MCF 10A (cell line): ENCODE measurements around the gene FBN1. TPM values are rescaled to one million over a fixed set of nuclear protein-coding genes. Genes with fewer than 3 reads are reported as not detected.

ENCODE experiments used
- BruUV-seq: library from RNA; stranded (reverse); fragments of 400-500 nt; replicated peaks from 2 replicates; lab custom pipeline; 2021; lab: Mats Ljungman, UMichigan
- CTCF ChIA-PET: fragments of 300-600 bp; sonication (Branson Sonifier 250); formaldehyde crosslinking; extraction: SDS; loops from one replicate; lab custom pipeline; 2021; ENCODE audit warnings: antibody characterized with exemption, inconsistent platforms; lab: Yijun Ruan, JAX
- POLR2A ChIA-PET: fragments of 300-600, 350-650 bp; sonication (Branson Sonifier 250); formaldehyde crosslinking; extraction: SDS; loops from one replicate; lab custom pipeline; 2020; ENCODE audit warnings: antibody characterized with exemption, inconsistent platforms; lab: Yijun Ruan, JAX
- DNase-seq: peaks from one replicate; pipeline ENCODE4 v3.0.0-alpha.2; 2018; ENCODE audit not compliant: unreplicated experiment
- H3K27ac Mint-ChIP-seq: one replicate; pipeline ENCODE4 v1.8.0; 2022; ENCODE audit warnings: mild to moderate bottlenecking, low read depth, mixed read lengths; ENCODE audit not compliant: unreplicated experiment
- H3K27me3 Mint-ChIP-seq: one replicate; pipeline ENCODE4 v1.8.0; 2022; ENCODE audit warnings: mixed read lengths; ENCODE audit not compliant: insufficient read depth, unreplicated experiment
- H3K36me3 Mint-ChIP-seq: one replicate; pipeline ENCODE4 v1.8.0; 2022; ENCODE audit warnings: mild to moderate bottlenecking, moderate library complexity, mixed read lengths; ENCODE audit not compliant: insufficient read depth, unreplicated experiment
- H3K4me1 Mint-ChIP-seq: one replicate; pipeline ENCODE4 v1.8.0; 2022; ENCODE audit warnings: mixed read lengths; ENCODE audit not compliant: insufficient read depth, unreplicated experiment
- H3K4me3 Mint-ChIP-seq: one replicate; pipeline ENCODE4 v1.8.0; 2022; ENCODE audit warnings: mild to moderate bottlenecking, moderate library complexity, mixed read lengths; ENCODE audit not compliant: unreplicated experiment
- H3K9me3 Mint-ChIP-seq: one replicate; pipeline ENCODE4 v1.8.0; 2022; ENCODE audit warnings: mixed read lengths; ENCODE audit not compliant: unreplicated experiment
- intact Hi-C: fragments of 100-400 bp; cut with micrococcal nuclease; formaldehyde crosslinking; loops from 2 replicates; pipeline ENCODE4 v1.14.1; 2022
- total RNA-seq: library from RNA; stranded (reverse); gene quantifications from 2 replicates; pipeline ENCODE4 v1.2.3, GENCODE V29; 2022
- TF ChIP-seq, protein P1 (sequence below): fragments of 200-600 bp; IDR thresholded peaks from one replicate; pipeline ENCODE4 v1.8.0; 2022; ENCODE audit warnings: antibody characterized with exemption, mild to moderate bottlenecking; ENCODE audit not compliant: unreplicated experiment

Gene FBN1
- total RNA-seq, 1 experiment from 2014 or later, result 14.3 TPM

GRCh38 chr15:48388016-48388851 lies 257.3 kb downstream of the FBN1 start:
- intact Hi-C loops, result no loop called here
- ChIA-PET POLR2A (interaction anchor here (0.6 to 1.4 kb wide), 3 partner anchors 58 to 445 kb away, joined by 3 to 4 read pairs (median 4); no protein-coding TSS in a partner anchor), CTCF (interaction anchor here (0.6 to 1.3 kb wide), 3 partner anchors 11 to 411 kb away, joined by 3 read pairs; no protein-coding TSS in a partner anchor)
- no TSS peak for BruUV-seq
- TF ChIP-seq, protein P1, sequence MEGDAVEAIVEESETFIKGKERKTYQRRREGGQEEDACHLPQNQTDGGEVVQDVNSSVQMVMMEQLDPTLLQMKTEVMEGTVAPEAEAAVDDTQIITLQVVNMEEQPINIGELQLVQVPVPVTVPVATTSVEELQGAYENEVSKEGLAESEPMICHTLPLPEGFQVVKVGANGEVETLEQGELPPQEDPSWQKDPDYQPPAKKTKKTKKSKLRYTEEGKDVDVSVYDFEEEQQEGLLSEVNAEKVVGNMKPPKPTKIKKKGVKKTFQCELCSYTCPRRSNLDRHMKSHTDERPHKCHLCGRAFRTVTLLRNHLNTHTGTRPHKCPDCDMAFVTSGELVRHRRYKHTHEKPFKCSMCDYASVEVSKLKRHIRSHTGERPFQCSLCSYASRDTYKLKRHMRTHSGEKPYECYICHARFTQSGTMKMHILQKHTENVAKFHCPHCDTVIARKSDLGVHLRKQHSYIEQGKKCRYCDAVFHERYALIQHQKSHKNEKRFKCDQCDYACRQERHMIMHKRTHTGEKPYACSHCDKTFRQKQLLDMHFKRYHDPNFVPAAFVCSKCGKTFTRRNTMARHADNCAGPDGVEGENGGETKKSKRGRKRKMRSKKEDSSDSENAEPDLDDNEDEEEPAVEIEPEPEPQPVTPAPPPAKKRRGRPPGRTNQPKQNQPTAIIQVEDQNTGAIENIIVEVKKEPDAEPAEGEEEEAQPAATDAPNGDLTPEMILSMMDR, result no peak
- no peak overlapping the region for H3K4me3 Mint-ChIP-seq
- H3K36me3 Mint-ChIP-seq, result no peaks in the 10 kb centered on the region
- no peaks in the 10 kb centered on the region for H3K9me3 Mint-ChIP-seq
- DNase-seq, result no peak
- H3K27ac Mint-ChIP-seq, result peak overlapping the region; percentile 27
- H3K4me1 Mint-ChIP-seq, result peaks cover 35% of the 10 kb centered on the region
- H3K27me3 Mint-ChIP-seq, result no peaks in the 10 kb centered on the region

DNA sequence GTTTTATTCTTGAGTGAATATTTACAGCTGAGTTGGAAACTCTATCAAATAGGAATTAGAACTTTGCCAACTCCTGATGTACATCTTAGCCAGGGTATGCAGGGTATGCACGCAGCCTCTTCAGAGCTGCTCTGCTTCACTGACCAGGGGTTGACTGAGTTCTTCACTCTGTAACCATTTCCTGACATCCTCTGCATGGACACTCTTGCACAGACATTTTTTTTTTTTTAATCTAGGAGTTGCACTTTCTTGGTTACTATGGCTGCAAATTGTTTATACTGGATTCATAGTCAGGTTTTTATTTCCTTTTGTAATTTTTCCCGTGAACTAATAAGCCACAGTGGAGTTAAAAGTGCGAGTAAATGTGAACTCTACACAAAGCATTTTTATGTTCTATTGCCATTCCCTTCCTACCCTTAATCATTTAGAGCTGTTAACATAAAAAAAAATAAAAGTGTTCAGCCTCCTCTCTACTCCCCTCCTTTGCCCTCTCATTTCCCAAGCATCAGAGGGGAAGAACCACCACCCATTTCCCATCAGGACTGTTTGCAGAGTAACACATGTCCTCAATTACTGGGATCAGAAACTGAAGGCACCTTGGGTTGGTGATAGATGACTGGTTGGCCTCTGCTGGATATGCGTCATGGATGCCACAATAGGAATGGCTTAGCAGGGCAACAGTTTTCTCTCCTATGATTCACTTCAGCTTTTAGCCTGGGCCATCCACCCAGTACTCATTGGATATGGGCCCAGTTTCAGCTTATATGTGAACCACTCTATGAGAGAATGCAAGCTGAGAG lies 260.3 kb downstream of the FBN1 start:
- Mint-ChIP-seq H3K27ac (peak overlapping the region; percentile 92), H3K4me1 (peaks cover 35% of the 10 kb centered on the region), H3K36me3 (no peaks in the 10 kb centered on the region), H3K27me3 (no peaks in the 10 kb centered on the region), H3K4me3 (no peak overlapping the region), H3K9me3 (no peaks in the 10 kb centered on the region)
- intact Hi-C loops, result no loop called here
- no TSS peak for BruUV-seq
- ChIA-PET POLR2A (interaction anchor here (0.6 to 1.7 kb wide), 13 partner anchors 9 to 653 kb away, joined by 3 to 8 read pairs (median 3); no protein-coding TSS in a partner anchor), CTCF (interaction anchor here (0.6 to 2.0 kb wide), 3 partner anchors 11 to 476 kb away, joined by 3 to 5 read pairs (median 5); no protein-coding TSS in a partner anchor)
- TF ChIP-seq, protein P1, result no peak
- DNase-seq, result peak; percentile 63

DNA sequence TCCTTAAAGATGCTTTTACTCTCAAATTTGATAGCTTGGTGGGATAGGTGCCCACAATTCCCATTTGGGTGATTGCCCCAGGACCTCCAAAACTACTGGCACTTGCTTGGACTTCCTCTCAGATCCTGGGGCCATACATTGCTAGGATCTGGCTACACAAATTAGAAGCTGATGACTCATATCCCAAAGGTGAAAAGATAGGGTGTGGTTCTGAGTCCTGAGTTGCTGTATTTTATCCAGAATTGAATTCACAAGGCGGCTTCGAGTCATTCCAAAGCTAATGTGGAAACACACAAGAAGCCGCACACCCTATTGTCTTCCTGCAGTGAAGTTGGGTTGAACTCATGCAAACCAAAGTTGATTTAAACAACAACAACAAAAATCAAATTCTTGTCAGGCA lies 260.9 kb downstream of the FBN1 start:
- BruUV-seq, result no TSS peak
- no peaks in the 10 kb centered on the region for H3K9me3 Mint-ChIP-seq
- intact Hi-C loops, result no loop called here

More for the DNA sequence above, 260.9 kb downstream of the FBN1 start:
- no peak overlapping the region for H3K4me3 Mint-ChIP-seq
- POLR2A ChIA-PET, result interaction anchor here (0.6 to 1.7 kb wide), 9 partner anchors 10 to 242 kb away, joined by 3 to 8 read pairs (median 4); no protein-coding TSS in a partner anchor
- peak overlapping the region; percentile 92 for H3K27ac Mint-ChIP-seq
- no peaks in the 10 kb centered on the region for H3K27me3 Mint-ChIP-seq
- H3K4me1 Mint-ChIP-seq, result peaks cover 35% of the 10 kb centered on the region
- DNase-seq, result peak; percentile 53
- CTCF ChIA-PET, result interaction anchor here (0.6 to 2.0 kb wide), 3 partner anchors 10 to 477 kb away, joined by 3 to 5 read pairs (median 5); no protein-coding TSS in a partner anchor
- no peaks in the 10 kb centered on the region for H3K36me3 Mint-ChIP-seq
- TF ChIP-seq, protein P1, result no peak
